Vagina (tissue), 2 donors: ENCODE measurements around the gene SCAMP4.

ENCODE experiments used
- POLR2A ChIP-seq, 2 donors: fragments of 450-650 bp; IDR thresholded peaks; one replicate each; pipeline ENCODE4 v1.6.1; 2017; ENCODE audit warnings: antibody characterized with exemption in 2 of 2, mild to moderate bottlenecking in 2 of 2, moderate library complexity in 2 of 2
- TF ChIP-seq, protein P1 (sequence below), 3 experiments: fragments of 450-650 bp in 2 of 3; fragments of 200-600 bp in 1 of 3; sonication (generic) in 1 of 3; IDR thresholded peaks; one replicate each; pipeline ENCODE4 v1.5.1; 2017 to 2019; ENCODE audit warnings: antibody characterized with exemption in 3 of 3, mild to moderate bottlenecking in 2 of 3, moderate library complexity in 2 of 3

DNA sequence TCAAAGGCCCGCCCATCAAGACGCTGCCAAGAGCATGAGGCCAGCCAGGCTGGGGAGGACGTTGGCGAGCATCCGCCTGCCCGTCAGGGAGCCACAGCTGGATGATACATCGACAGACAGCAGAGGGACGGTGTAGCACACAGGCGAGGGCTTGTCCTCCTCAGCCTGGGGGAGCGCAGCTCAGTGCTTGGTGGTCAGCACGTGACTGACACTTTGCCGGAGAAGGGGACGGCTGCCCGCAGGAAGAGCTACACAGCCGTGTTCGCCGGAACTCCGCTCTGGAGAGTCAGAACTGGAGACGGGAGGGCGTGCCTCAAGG is 69.9 kb downstream of the SCAMP4 start:
- no peak for TF ChIP-seq POLR2A (IDR thresholded peaks at IDR 0.05)
- TF ChIP-seq, protein P1, sequence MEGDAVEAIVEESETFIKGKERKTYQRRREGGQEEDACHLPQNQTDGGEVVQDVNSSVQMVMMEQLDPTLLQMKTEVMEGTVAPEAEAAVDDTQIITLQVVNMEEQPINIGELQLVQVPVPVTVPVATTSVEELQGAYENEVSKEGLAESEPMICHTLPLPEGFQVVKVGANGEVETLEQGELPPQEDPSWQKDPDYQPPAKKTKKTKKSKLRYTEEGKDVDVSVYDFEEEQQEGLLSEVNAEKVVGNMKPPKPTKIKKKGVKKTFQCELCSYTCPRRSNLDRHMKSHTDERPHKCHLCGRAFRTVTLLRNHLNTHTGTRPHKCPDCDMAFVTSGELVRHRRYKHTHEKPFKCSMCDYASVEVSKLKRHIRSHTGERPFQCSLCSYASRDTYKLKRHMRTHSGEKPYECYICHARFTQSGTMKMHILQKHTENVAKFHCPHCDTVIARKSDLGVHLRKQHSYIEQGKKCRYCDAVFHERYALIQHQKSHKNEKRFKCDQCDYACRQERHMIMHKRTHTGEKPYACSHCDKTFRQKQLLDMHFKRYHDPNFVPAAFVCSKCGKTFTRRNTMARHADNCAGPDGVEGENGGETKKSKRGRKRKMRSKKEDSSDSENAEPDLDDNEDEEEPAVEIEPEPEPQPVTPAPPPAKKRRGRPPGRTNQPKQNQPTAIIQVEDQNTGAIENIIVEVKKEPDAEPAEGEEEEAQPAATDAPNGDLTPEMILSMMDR (IDR thresholded peaks at IDR 0.05) = no peak
